SIG-M5 (cell line): ENCODE measurements around the gene ADGRG3.

ENCODE experiments used
- DNase-seq: peaks from one replicate; lab custom pipeline; 2025; lab: John Stamatoyannopoulos, UW

The ADGRG3 gene

GRCh38 chr16:57630931-57631845 lies 36.9 kb upstream of the ADGRG3 start:
- no peak for DNase-seq

DNA sequence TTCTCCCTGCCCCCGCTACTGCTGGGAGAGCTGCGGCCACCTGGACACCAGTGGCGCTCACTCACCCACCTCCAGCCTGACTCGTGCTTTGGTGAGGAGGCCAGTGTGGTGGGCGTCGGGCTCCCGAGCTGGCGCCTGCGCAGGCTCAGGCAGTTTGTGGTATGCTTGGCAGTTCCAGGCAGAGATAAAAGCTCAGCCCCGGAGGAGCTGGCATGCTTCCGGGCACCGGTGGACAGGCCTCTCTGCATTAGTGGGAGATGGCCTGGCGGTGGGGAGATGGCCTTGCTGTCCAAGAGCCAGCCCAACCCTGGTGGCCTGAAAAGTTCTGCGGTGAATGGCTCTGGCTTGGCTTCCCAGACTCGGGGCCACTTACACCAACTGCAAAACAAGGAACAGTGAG lies 35.5 kb upstream of the ADGRG3 start:
- no peak for DNase-seq

- DNase-seq, result no peak
These were observed 34.6 kb upstream of the ADGRG3 start for GRCh38 chr16:57633383-57634064.

GRCh38 chr16:57634171-57634570 lies 33.9 kb upstream of the ADGRG3 start:
- DNase-seq, result no peak

- DNase-seq, result no peak
These were observed 32.6 kb upstream of the ADGRG3 start for GRCh38 chr16:57635266-57636097.

DNA sequence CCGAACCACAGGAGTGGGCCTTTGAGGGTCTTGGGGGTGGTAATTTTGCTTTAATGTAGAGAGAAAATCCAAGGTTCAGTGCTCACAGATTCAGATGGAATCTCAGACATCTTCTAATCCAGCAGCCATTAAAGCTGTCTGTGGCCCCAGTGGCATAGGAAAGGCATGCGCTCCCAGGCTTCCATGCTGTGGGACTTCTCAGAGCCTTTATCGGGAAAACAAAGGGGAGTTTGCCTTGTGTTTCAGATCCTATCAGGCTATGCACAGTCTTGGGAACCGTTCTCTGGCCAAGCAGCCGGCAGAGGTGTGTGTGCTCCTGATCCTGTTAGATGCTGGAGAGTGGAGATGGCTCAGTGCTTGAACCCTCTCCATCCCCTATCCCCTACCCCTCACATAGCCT lies 31.9 kb upstream of the ADGRG3 start:
- no peak for DNase-seq

GRCh38 chr16:57637020-57637419 lies 31.1 kb upstream of the ADGRG3 start:
- no peak for DNase-seq

DNA sequence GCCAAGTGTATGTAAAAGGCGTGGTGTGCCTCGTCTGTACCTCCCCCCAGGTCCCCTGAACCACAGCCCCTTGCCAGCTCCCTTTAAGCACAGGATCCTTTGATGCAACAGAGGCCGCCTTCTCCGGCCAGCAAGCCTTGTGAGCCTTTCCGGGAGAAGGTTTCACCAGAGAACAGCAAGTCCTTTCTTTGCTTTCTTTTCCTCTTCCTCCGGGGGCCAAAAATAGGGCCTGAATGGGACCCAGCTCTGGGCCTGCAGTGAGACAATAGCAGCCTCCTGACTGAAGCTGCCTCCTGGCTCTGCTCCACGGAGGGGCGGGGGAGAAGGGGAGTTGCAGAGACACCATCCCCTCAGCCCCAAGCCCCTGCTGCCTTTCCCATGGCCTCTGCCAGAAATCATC lies 30.7 kb upstream of the ADGRG3 start:
- DNase-seq, result no peak

DNA sequence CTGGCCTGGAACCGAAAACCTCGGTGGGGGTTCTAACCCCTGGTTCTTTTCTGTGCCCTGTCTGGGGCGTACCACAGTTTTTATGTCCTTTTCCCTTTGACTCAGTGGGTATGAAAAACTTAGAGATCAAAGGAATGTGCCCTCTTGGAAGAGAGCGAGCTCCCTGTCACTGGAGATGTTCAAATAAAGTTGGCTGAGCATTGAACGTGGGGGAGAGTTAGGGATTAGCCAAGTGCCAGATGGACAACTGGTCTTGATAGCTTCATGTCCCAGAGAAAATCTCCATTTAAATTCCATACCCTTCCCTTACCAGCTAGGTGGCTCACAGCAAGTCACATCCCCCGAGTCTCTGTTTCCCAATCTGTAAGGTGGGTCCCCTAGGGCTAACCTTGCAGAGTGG lies 30.1 kb upstream of the ADGRG3 start:
- DNase-seq, result no peak

DNA sequence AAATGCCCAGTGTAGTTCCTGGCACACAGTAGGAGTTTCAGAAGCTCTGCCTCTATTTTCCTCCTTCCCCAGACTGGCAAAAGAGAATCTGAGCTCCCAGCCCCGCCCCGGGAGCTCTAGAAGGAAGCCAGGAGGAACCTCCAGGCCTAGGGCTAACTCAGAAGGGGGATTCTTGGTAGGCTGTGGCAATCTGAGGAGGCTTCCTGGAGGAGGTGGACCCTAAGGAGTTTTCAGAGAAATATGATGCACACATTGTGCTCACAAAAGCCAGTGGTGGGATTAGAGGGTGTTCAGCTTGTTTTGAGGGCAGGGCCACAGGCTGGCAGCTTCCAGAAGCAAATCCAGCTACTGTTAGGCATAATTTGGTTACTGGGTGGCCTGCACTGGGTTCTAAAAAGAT lies 29.7 kb upstream of the ADGRG3 start:
- no peak for DNase-seq

GRCh38 chr16:57639172-57639887 lies 28.8 kb upstream of the ADGRG3 start:
- DNase-seq, result no peak

DNA sequence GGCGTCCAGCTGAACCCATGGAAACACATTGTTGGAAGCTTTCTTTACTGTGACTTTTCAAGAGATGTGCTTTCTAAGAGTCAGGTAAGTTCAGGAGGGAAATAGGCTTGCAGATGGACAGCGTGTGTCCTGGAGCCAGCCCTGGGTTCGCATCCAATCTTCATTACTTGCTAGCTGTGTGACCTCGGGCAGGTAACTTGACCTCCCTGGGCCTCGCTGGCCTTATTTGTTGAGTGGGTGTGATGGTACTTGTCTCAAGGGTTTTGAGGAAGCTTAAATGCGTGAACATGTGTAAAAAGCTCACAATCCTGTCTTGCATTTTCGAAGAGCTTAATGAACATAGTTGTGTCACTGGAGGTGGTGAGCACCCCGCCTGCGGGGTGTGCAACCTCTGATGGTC lies 27.9 kb upstream of the ADGRG3 start:
- DNase-seq, result no peak

- DNase-seq, result no peak
These were observed 27.5 kb upstream of the ADGRG3 start for GRCh38 chr16:57640612-57641011.

GRCh38 chr16:57642160-57643135 lies 25.7 kb upstream of the ADGRG3 start:
- no peak for DNase-seq

DNA sequence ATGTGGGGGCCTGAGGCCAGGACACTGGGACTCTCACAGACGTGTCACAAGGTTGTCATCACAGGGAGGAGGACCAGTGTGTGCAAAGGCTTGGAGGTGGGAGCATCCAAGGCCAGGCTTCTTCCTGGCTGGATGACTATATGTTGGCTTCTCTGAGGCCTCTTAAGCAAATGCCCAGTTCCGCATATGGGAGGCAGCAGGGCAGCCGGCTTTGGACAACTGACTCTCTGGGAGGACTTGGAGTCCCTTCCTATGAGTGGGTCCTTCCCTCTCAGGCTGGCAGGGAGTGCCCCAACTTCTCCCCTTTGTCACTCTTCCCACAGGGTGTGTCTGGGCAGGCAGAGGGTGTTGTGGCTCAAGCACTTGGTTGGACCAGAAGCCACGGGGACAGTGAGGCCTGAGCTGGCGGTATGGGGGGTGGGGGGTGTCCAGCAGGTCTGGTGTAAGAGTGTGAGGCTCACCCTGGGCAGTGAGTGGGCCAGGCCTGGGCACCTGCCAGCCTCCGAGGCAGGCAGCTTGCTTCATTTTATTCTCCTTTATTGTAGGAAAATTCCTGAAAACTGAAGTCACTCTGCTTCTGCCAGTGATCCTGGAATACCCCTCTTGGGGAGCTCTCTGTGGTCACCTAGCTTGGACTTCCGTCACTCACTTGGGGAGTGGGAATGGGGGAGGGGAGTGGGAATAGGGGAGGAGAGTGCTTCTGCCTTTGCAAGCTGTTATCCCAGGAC lies 24.8 kb upstream of the ADGRG3 start:
- no peak for DNase-seq

DNA sequence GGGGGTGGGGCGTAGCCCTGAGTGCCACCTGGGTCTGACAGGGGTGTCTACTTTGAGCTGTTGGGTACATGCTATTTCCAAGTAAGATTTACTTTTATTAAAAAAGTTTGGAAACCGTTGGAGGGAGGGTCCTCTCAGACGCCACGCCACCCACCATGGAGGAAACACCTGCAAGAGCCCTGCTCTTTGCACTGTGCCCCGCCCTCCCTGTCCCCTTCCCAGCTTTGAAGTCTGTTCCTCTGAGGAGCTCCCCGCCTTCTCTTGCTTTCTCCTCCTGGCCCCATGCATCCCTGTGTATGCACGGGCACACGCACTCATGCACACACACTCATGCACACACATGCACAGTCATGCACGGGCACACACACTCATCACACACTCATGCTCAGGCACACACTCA lies 24.2 kb upstream of the ADGRG3 start:
- DNase-seq, result no peak

- DNase-seq, result no peak
These were observed 23.6 kb upstream of the ADGRG3 start for GRCh38 chr16:57644383-57645014.

DNA sequence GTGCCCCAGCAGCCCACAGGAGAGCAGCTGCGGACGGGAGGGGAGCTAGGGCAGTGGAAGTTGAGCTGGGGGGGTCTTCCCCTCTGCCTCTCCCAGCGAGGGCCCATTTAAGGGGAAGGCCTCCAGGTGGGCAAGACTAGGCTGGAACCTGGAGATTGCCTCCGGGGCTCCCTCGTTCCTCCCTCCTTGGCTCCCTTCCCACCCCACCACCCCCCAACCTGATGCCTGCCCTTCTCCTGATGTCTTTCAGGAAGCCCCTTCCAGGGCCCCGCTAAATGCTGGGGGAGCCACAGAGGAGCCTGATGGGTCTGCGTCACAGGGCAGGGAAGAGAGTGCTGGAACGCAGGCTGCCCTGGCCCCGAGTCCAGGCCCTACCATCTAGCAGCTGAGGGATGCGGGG lies 22.9 kb upstream of the ADGRG3 start:
- no peak for DNase-seq

GRCh38 chr16:57645691-57646387 lies 22.3 kb upstream of the ADGRG3 start:
- DNase-seq, result no peak
